GM12875 (cell line): ENCODE measurements around the gene CLSTN1.

Source experiments
- H3K4me3 ChIP-seq: one replicate; pipeline ENCODE4 v1.5.1; 2011; ENCODE audit warnings: low read depth, low read length, control low read depth
- CTCF ChIP-seq: IDR thresholded peaks from 2 replicates; pipeline ENCODE4 v1.5.1; 2011; ENCODE audit warnings: low read depth, mild to moderate bottlenecking, control low read depth, inconsistent platforms, low read length, moderate library complexity, borderline replicate concordance; ENCODE audit not compliant: insufficient read depth

The CLSTN1 gene

DNA sequence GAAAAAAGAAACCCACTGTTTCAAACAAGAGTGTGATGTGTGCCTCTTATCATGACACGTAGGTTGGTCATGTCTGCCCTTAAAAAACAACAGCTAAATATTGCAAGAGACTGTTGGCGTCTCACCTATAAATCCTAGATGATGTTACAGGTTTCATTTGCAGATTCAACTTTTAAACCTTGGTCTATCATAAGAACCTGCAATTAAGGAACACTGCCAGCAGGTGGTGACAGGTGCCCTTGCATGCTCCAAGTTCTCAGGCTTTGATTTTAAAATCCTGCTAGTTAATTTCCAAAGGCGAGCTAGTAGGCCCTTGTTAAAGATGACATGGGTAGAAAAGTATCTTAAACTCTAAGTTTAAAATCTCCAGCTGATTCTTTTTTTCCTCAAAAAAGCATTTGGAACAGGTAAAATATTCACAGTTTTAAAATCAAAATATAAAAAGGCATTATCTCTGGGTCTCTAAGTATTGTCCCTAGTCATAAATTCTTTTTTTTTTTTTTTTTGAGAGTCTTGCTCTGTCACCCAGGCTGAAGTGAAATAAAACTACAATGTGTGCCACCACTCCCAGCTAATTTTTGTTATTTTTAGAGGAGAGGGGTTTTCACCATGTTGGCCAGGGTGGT, 39.1 kb downstream of the CLSTN1 start:
- peak; percentile 74 for TF ChIP-seq CTCF

GRCh38 chr1:9782897-9783296, 40.9 kb downstream of the CLSTN1 start:
- TF ChIP-seq CTCF, result no peak

More for the DNA sequence above, 39.1 kb downstream of the CLSTN1 start:
- no peak overlapping the region for H3K4me3 ChIP-seq

GRCh38 chr1:9782116-9782751, 41.5 kb downstream of the CLSTN1 start:
- H3K4me3 ChIP-seq, result no peak overlapping the region
- no peak for TF ChIP-seq CTCF

More at GRCh38 chr1:9782897-9783296, 40.9 kb downstream of the CLSTN1 start:
- no peak overlapping the region for H3K4me3 ChIP-seq

GRCh38 chr1:9780554-9781110, 43.1 kb downstream of the CLSTN1 start:
- H3K4me3 ChIP-seq, result no peak overlapping the region
- no peak for TF ChIP-seq CTCF

GRCh38 chr1:9778905-9779304, 44.9 kb downstream of the CLSTN1 start:
- H3K4me3 ChIP-seq, result no peak overlapping the region
- no peak for TF ChIP-seq CTCF

DNA sequence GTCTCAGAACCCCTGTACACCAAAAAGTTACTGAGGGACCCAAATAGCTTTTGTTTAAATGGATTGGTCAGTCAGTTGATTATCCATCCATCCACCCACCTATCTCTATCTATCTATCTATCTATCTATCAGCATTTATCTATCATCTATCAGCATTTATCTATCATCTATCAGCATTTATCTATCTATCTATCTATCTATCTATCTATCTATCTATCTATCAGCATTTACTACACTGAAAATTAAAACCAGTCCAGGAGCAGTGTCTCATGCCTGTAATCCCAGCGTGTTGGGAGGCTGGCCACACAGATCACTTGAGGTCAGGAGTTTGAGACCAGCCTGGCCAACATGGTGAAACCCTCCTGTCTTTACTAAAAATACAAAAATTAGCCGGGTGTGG, 47.1 kb downstream of the CLSTN1 start:
- no peak for TF ChIP-seq CTCF
- no peak overlapping the region for H3K4me3 ChIP-seq
